Measurements from ENCODE around the gene PRPSAP1.
"Not testable (repeated sequence)": the region's sequence is repeated elsewhere in the genome, so short reads cannot be mapped to it uniquely, and the experiment has no call there.

The PRPSAP1 gene

DNA sequence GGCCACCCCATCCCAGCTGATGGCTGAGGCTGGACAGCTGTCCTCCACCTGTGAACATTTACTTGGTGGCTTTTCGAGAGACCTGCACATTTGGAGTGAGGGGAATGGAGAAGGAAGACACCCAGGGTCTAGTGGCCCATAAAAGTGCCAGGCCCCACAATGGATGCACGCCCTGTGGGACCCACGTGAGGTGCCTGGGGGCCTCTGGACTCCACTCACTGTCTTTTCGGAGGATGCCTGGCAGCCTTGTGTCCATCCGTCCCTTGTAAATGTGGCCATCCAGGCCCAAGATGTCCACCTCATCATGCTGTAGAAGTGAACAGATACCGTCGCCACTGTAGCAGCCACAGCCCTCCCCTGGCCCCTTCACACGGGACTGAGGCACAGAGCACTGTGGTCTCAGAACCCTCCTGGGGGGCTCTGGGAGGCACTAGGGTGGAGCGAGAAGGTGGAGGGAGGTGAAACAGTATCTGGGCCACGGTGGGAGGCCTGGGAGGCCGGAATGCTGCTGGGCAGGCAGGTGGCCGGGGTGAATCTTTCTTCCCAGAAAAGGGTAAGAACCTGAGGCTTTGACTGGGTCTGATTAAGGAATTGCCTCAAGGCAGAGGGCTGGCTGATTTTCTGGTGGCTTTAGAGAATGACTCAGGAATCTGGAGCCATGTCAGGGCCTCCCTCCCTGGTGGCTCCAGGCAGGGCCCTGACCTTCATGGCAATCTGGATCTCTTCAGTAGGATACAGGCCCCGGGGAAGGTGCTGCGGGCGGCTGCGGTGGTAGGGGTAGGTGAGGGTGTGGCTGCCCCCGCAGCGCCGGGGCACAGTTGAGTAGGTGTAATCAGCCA lies 77.0 kb downstream of the PRPSAP1 start:
- DNase-seq = no peak

DNA sequence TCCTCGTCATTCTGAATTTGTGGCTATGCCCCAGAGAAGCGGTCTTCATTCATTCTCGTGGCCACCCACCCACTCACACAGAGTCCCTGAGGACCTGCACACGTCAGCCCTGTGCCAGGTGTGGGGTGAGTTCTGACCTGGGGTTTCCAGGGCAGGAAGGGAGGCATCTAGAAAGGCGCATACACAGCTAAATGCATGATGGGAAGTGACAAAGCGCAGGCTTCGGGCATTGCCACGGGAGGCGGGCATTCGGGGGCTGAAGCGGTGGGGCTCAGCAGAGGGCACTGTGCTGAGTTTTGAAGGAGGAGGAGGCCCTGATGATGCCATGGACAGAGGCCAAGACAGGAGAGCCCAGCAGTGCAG lies 77.7 kb downstream of the PRPSAP1 start:
- DNase-seq = no peak

DNA sequence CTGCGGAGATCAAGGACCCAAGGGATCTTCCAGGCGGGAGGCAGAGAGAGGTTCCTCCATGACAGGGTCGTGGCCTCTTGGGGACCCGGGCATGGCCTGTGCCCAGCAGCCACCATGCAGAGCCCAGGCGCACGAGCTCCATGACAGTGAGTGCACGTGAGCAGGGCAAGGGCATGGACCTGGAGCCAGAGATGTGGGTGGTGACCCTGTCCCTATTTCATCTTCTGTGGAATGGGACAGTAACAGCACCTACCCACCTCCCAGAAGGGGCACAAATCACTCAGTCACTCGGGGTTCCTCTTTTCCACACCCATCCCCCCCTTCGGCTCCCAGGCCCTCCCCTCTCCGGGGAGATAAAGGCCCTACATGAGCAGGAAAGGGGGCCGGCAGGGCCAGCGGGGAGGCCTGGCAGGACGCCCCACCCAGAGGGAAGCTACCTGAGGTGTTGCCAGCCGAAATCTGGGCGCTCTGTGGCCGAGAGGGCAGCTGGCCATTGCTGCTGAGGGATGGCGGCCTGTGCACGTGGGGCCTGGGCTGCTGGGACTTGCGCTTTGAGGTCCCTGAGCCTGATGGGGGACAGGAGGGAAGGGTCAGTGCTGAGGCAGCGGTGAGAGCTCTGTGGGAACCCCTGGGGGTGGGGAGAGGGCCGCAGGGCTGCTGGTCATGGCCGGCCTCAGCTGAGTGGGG lies 78.2 kb downstream of the PRPSAP1 start:
- DNase-seq = no peak

- no peak for DNase-seq
Observed at GRCh38 chr17:76274112-76274956, 79.4 kb downstream of the PRPSAP1 start.

- DNase-seq = no peak
Observed at GRCh38 chr17:76273445-76274111, 80.1 kb downstream of the PRPSAP1 start.

DNA sequence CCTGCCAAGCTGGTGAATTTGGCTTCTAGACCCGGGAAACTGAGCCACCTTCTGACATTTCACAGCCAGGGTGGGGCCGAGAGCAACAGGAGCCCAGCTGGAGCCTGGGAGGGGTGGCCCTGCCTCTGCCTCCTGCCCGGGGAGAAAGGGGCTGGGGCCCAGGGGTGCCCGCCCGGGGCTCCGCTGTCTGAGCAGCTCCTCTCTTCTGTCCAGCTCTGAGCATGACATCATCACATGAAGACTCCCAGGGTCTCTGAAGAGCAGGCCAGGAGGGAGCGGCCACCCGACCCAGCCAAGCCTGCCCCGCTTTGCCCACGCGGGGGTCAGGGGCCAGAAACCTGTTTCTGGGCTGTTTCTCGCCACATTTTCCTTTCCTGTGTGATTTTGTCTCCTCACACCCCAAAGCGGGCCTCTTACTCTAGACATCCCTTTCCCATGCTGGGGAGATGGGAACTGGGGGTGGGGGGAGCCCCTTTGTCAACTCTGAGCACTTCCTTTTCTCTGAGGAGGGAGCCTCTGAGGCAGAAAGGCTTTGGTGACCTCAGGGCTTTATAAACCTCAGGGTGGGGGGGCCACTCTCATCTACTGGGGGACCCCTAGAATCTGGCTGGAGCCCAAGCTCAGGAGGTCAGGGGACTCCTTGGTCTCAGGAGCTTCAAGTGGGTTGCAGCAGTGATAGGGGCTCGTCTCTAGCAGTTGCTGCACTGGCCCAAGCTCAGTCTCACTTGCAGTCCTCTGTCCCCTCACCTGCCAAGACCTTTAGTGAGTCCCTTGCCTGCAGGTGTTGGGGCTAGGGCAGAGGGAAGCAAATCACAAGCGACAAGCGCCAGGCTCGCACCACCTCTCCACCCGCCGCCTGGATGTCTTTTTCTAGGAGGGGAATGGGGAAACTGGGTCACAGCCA lies 80.9 kb downstream of the PRPSAP1 start:
- DNase-seq = no peak

GRCh38 chr17:76271669-76272540 lies 81.8 kb downstream of the PRPSAP1 start:
- no peak for DNase-seq

GRCh38 chr17:76270770-76271668 lies 82.7 kb downstream of the PRPSAP1 start:
- no peak for DNase-seq

- no peak for DNase-seq
Observed at GRCh38 chr17:76270127-76270592, 83.6 kb downstream of the PRPSAP1 start.

GRCh38 chr17:76268991-76269981 lies 84.4 kb downstream of the PRPSAP1 start:
- DNase-seq = no peak

DNA sequence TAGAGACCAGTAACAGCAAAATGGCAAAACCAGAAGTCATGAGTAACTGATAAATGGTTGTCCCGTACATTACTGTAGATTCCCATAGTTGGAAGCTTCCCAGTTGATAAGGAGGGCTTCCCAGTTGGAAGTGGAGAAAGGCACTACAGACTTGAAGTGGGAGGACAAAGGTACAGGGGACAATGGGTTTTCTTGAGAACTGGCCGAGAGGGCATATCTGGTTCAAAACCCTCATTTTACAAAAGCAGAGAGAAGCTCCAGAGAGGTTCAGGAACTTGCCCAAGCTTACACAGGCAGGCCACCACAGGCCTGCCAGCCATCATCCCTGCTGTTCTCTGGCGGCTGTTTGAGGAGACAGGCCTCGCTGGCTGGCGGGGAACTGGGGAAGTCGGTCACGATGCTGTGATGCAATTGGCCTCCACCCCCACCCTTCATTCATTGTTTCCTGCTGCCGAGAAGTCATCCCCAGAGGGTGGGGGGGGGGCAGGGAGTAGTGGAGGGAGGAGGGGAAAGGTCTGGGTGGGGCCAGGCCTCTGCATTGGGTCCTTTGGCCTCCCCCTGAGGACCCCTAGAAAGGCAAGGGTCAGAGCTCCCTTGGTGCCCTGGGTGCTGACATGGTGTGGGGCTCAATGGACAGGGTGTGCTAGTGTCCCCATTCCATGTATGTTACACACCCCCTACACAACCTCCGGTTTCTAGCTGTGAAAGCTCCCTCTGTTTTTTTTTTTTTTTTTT lies 85.5 kb downstream of the PRPSAP1 start:
- DNase-seq = no peak

DNA sequence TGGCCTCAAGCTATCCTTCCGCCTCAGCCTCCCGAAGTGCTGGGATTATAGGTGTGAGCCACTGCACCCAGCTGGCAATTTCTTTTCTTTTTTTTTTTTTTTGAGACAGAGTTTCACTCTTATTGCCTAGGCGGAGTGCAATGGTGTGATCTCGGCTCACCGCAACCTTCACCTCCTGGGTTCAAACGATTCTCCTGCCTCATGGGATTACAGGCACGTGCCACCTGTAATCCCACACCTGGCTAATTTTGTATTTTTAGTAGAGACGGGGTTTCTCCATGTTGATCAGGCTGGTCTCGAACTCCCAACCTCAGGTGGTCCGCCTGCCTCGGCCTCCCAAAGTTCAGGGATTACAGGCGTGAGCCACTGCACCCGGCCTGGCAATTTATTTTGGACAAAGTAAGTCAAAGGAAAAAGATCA lies 86.1 kb downstream of the PRPSAP1 start:
- not testable (repeated sequence) for DNase-seq

DNA sequence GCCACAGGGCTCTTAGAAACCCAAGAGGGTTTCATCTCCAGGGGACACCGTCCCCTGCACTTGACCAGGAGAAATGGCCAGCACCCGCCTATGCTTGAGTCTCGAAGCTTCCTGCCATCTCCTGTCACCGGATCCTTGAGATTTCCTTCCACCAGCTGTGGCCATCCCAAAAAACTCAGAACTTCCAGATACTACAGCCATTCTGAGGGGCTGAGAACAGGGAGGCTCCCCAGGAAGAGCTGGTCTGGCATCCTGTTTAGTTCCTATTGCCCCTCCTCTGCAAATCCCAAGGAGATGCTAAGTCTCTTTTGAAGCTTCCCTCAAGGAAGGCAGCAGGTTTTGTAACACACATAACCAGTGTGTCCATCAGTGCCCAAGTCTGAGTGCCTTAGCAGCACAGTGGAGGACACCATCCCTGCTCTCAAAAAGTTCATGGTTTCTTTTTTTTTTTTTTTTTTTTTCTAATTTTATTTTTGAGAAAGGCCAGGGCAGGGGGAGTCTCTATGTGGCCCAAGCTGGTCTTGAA lies 86.6 kb downstream of the PRPSAP1 start:
- DNase-seq = no peak

DNA sequence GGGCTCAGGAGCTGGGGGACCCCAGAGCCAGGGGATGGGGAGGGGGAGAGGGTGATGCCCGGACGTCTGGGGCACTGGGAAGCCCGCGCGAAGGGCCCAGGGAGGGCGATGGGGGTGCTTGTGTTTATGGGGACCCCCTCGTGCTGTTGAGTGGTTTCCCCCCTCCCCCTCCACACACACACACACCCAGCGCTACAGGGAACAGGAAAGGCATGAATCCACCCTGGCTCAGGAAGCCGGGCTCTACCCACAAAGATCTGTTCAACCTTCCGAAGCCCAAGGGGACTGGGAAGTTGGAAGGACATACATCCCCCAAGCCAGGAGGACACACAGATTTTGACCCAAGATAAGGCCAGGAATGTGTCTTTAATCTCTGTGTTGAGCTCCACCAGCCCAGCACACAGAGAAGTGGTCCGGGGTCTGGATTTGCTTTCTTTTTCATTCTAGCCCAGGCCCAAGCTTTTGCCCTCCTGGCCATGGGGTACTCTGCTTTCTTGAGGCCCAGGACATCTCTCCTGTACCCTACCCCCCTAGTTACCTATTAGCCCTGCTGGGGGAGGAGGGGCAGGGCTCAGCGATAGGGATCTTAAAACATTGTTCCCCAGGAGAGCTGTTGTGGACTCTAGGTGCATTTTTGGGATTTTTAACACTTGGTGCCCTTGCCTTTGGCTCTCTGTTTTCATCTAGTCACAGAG lies 87.3 kb downstream of the PRPSAP1 start:
- no peak for DNase-seq

DNA sequence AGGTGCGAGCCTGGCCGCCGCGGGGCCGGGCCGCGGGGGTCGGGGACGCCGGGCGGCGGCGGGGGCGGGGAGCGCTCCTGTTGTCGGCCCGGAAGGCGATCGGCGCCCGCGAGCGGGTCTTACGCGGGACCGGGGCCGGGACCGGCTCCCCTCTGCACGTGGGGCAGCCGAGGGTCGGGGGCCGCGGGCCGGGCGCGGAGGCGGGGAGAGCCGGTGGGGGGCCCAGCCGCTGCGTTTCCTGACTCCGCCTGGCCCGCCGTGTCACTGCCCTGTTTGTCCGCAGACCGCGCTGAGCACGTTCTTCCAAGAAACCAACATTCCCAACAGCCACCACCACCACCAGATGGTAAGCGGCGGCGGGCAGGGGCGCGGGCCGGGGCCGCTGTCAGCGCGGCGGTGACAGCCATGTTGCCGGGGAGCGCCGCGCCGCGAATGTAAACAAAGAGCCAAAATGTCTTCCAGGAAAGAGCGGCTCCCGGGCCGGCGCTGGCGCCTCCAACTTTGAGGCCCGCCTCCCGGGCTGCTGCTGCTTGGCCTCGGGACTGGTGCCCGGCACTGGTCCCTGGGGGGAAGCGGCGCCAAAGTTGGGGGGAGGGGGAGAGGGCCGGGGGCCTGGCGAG lies 88.0 kb downstream of the PRPSAP1 start:
- no peak for DNase-seq

All from NCI-H748 treated with DMSO at 0.1 percent for 48 hours (cell line).